K562 (cell line): Measurements from ENCODE around the gene PTPN13. TPM values are rescaled to one million over a fixed set of nuclear protein-coding genes. Genes with fewer than 3 reads are reported as not detected.

Experiments used
- ATAC-seq: fragments of 200-7000 bp; cut with Tn5 transposase; 3 replicates; pipeline ENCODE4 v1.9.1; 2020; ENCODE audit warnings: moderate library complexity
- BruUV-seq: library from RNA; stranded (reverse); fragments of 400-500 nt; replicated peaks from 2 replicates; lab custom pipeline; 2021; lab: Mats Ljungman, UMichigan
- CTCF ChIA-PET: fragments of 300-600 bp; formaldehyde crosslinking; extraction: SDS; loops from one replicate; lab custom pipeline; 2021; ENCODE audit warnings: low intra/inter-chr PET ratio; lab: Yijun Ruan, JAX
- POLR2A ChIA-PET: fragments of 300-600, 350-650 bp; sonication (Branson Sonifier 250); formaldehyde crosslinking; extraction: SDS; loops from one replicate; lab custom pipeline; 2021; ENCODE audit warnings: antibody characterized with exemption, inconsistent platforms; lab: Yijun Ruan, JAX
- DNase-seq, 4 experiments: peaks; one replicate each; pipeline versions ENCODE4 v3.0.0 to v3.0.0-alpha.2; 2011 to 2018; ENCODE audit warnings: low spot score in 3 of 4, mixed read lengths in 3 of 4; ENCODE audit errors: extremely low read depth in 1 of 4
- FAIRE-seq: peaks from 2 replicates; lab custom pipeline; 2011; peaks lifted over from hg19 to GRCh38; lab: Jason Lieb, UNC
- H2AFZ ChIP-seq: 2 replicates; pipeline ENCODE4 v1.6.0; 2011; ENCODE audit warnings: low read depth, low read length, control low read depth, inconsistent platforms
- H3K27ac ChIP-seq: fragments of 200-600 bp; 3 replicates; pipeline ENCODE4 v1.8.0; 2011; ENCODE audit warnings: low read depth, mild to moderate bottlenecking, control low read depth, inconsistent platforms, low read length, moderate library complexity, mixed read lengths; ENCODE audit errors: extremely low read depth
- H3K27me3 ChIP-seq, 2 experiments: fragments of 300-600 bp in 1 of 2; 2 replicates in 1 of 2; 3 replicates in 1 of 2; pipeline versions ENCODE4 v1.6.0 to v1.8.0; 2011; ENCODE audit warnings: inconsistent platforms in 2 of 2, low read length in 2 of 2, mild to moderate bottlenecking in 1 of 2, mixed read lengths in 1 of 2, moderate library complexity in 1 of 2; ENCODE audit not compliant: control insufficient read depth in 2 of 2, insufficient read depth in 2 of 2
- H3K36me3 ChIP-seq: fragments of 300-600 bp; 3 replicates; pipeline ENCODE4 v1.8.0; 2011; ENCODE audit warnings: mild to moderate bottlenecking, low read length, inconsistent platforms; ENCODE audit not compliant: control insufficient read depth, insufficient read depth
- H3K4me1 ChIP-seq, 2 experiments: fragments of 200-600 bp in 1 of 2; replicated peaks in 1 of 2; 2 replicates in 1 of 2; 3 replicates in 1 of 2; pipeline versions ENCODE4 v1.5.1 to v1.8.0; 2011; ENCODE audit warnings: inconsistent platforms in 2 of 2, low read length in 2 of 2, mild to moderate bottlenecking in 1 of 2, mixed read lengths in 1 of 2, moderate library complexity in 1 of 2; ENCODE audit not compliant: control insufficient read depth in 2 of 2, insufficient read depth in 2 of 2
- H3K4me2 ChIP-seq: 2 replicates; pipeline ENCODE4 v1.6.1; 2011; ENCODE audit warnings: low read length, control low read depth, inconsistent platforms, mixed read lengths; ENCODE audit not compliant: insufficient read depth
- H3K4me3 ChIP-seq: fragments of 200-600 bp; sonication (generic), shearing (Covaris generic); 2 replicates; pipeline ENCODE4 v1.5.1; 2016; ENCODE audit warnings: control low read depth, inconsistent platforms
- H3K79me2 ChIP-seq: fragments of 200-600 bp; 3 replicates; pipeline ENCODE4 v1.8.0; 2011; ENCODE audit warnings: low read length, inconsistent platforms; ENCODE audit not compliant: control insufficient read depth, insufficient read depth
- H3K9ac ChIP-seq, 2 experiments: 2 replicates each; pipeline versions ENCODE4 v1.6.0 to v1.6.1; 2011; ENCODE audit warnings: low read depth in 2 of 2, low read length in 2 of 2, control low read depth in 1 of 2, inconsistent platforms in 1 of 2, mild to moderate bottlenecking in 1 of 2, mixed read lengths in 1 of 2; ENCODE audit not compliant: insufficient read depth in 1 of 2
- H3K9me1 ChIP-seq: one replicate; pipeline ENCODE4 v1.6.0; 2011; ENCODE audit warnings: inconsistent platforms, mild to moderate bottlenecking, low read length, moderate library complexity; ENCODE audit not compliant: control insufficient read depth, insufficient read depth
- H3K9me3 ChIP-seq: replicated peaks from 2 replicates; pipeline ENCODE4 v1.5.1; 2011; ENCODE audit warnings: low read depth, low read length, inconsistent platforms; ENCODE audit not compliant: control insufficient read depth, insufficient read depth
- H4K20me1 ChIP-seq: replicated peaks from 2 replicates; pipeline ENCODE4 v1.6.1; 2011; ENCODE audit warnings: low read length, inconsistent platforms, mixed read lengths; ENCODE audit not compliant: control insufficient read depth, insufficient read depth
- ARID1B ChIP-seq: fragments of 450-650 bp; IDR thresholded peaks from 2 replicates; pipeline ENCODE4 v1.6.1; 2016; ENCODE audit warnings: antibody characterized with exemption, mild to moderate bottlenecking, inconsistent platforms
- CXXC5 ChIP-seq: fragments of 250-450 bp; sonication (Bioruptor Pico); IDR thresholded peaks from 2 replicates; pipeline ENCODE4 v1.8.0; 2022; ENCODE audit warnings: inconsistent platforms, mild to moderate bottlenecking, moderate library complexity
- EP300 ChIP-seq: IDR thresholded peaks from 2 replicates; pipeline ENCODE4 v1.6.1; 2012; ENCODE audit warnings: low read length, improper control_type of control experiment
- JUNB ChIP-seq: fragments of 450-650 bp; formaldehyde crosslinking; conservative IDR thresholded peaks from 2 replicates; pipeline ENCODE4 v1.4.0; 2020; ENCODE audit warnings: mild to moderate bottlenecking
- LEF1 ChIP-seq: fragments of 450-650 bp; IDR thresholded peaks from 2 replicates; pipeline ENCODE4 v1.6.1; 2016; ENCODE audit warnings: mild to moderate bottlenecking
- NFIX ChIP-seq: fragments of 250-450 bp; sonication (Bioruptor Pico); IDR thresholded peaks from 2 replicates; pipeline ENCODE4 v1.4.0; 2020; ENCODE audit warnings: low read depth, mild to moderate bottlenecking, moderate library complexity
- PTBP1 ChIP-seq: fragments of 200-400 bp; formaldehyde crosslinking; IDR thresholded peaks from 2 replicates; pipeline ENCODE4 v1.6.1; 2017; ENCODE audit warnings: low read depth, low read length
- RBM17 ChIP-seq: fragments of 200-400 bp; formaldehyde crosslinking; IDR thresholded peaks from 2 replicates; pipeline ENCODE4 v1.6.1; 2017; ENCODE audit warnings: low read depth, mild to moderate bottlenecking, low read length, borderline replicate concordance
- TEAD1 ChIP-seq, 2 experiments: fragments of 450-650 bp in 1 of 2; sonication (generic) in 1 of 2; formaldehyde crosslinking; IDR thresholded peaks; 2 replicates each; pipeline versions ENCODE4 v1.4.0 to v1.8.0; 2020 to 2022; ENCODE audit warnings: mild to moderate bottlenecking in 2 of 2, missing genetic modification reagents in 1 of 2
- U2AF1 ChIP-seq: fragments of 200-400 bp; formaldehyde crosslinking; optimal IDR thresholded peaks from 2 replicates; pipeline ENCODE3; 2017; ENCODE audit warnings: mild to moderate bottlenecking, low read depth, low read length, moderate library complexity
- YY1 ChIP-seq, 3 experiments: IDR thresholded peaks; 2 replicates each; pipeline ENCODE4 v1.6.1; 2011; ENCODE audit warnings: low read length in 2 of 3, mild to moderate bottlenecking in 2 of 3, moderate library complexity in 2 of 3, borderline replicate concordance in 1 of 3, control low read depth in 1 of 3, low read depth in 1 of 3; ENCODE audit not compliant: insufficient read depth in 3 of 3, insufficient replicate concordance in 2 of 3, control insufficient read depth in 1 of 3, insufficient read length in 1 of 3; ENCODE audit errors: extremely low read depth in 1 of 3
- ZC3H11A ChIP-seq: IDR thresholded peaks from 2 replicates; pipeline ENCODE4 v1.6.1; 2012; ENCODE audit warnings: low read depth, low read length, improper control_type of control experiment
- ZNF224 ChIP-seq: sonication (generic); formaldehyde crosslinking; IDR thresholded peaks from 2 replicates; pipeline ENCODE4 v1.8.0; 2022; ENCODE audit warnings: mild to moderate bottlenecking, missing genetic modification reagents
- ZNF282 ChIP-seq: sonication (generic); formaldehyde crosslinking; IDR thresholded peaks from 2 replicates; pipeline ENCODE4 v1.8.1; 2023; ENCODE audit warnings: missing genetic modification reagents
- ZNF668 ChIP-seq: fragments of 250-450 bp; sonication (Bioruptor Pico); IDR thresholded peaks from 2 replicates; pipeline ENCODE4 v1.8.0; 2022; ENCODE audit warnings: mild to moderate bottlenecking, inconsistent platforms
- ZNF75A ChIP-seq: fragments of 450-650 bp; formaldehyde crosslinking; IDR thresholded peaks from 2 replicates; pipeline ENCODE4 v1.4.0; 2020; ENCODE audit warnings: mild to moderate bottlenecking
- ZNF766 ChIP-seq: fragments of 200-800 bp; sonication (Bioruptor generic); conservative IDR thresholded peaks from 2 replicates; pipeline ENCODE4 v1.6.1; 2016; ENCODE audit warnings: missing genetic modification characterization, missing compliant biosample characterization
- WGBS: fragments of 100-300 bp; shearing (Covaris generic); methylation state at CpG from one replicate; pipeline ENCODE4 v1.1.6; 2016; ENCODE audit warnings: low coverage, mixed read lengths; ENCODE audit not compliant: insufficient coverage; ENCODE audit errors: missing lambda C conversion rate; 5-methylcytosine and 5-hydroxymethylcytosine counted together
- in situ Hi-C: fragments of 300-500 bp; cut with MboI; formaldehyde crosslinking; loops from 4 replicates; pipeline ENCODE4 v1.15.0; 2018; ENCODE audit warnings: inconsistent platforms, mixed read lengths
- intact Hi-C: fragments of 100-400 bp; cut with micrococcal nuclease; formaldehyde crosslinking; loops from 2 replicates; pipeline ENCODE4 v1.14.2; 2022
- polyA plus RNA-seq, 8 experiments: library from polyadenylated mRNA; depleted of rRNA in 4 of 8; stranded (reverse) in 5 of 8; unstranded in 3 of 8; fragments of >200 nt; fragmentation: Nextera tagmentation in 2 of 8; fragmentation: Illumina TruSeq in 1 of 8; extraction: Ambion mirVana in 2 of 8; extraction: Trizol in 1 of 8; gene quantifications; 2 replicates each; pipeline versions ENCODE4 v1.2.1 to v1.2.3, GENCODE V29; 2011 to 2014; ENCODE audit warnings: inconsistent platforms in 1 of 8, missing spikeins in 1 of 8
- total RNA-seq, 7 experiments: library from RNA; depleted of rRNA in 6 of 7; stranded (reverse); fragments of >200 nt in 6 of 7; fragmentation: Illumina TruSeq in 2 of 7; extraction: Trizol in 2 of 7; gene quantifications; 2 replicates each; pipeline versions ENCODE4 v1.2.1 to v1.2.3, GENCODE V29; 2011 to 2021; ENCODE audit warnings: low replicate concordance in 1 of 7
- TF ChIP-seq, protein P1 (sequence below): fragments of 450-650 bp; IDR thresholded peaks from 2 replicates; pipeline ENCODE4 v1.6.1; 2017; ENCODE audit warnings: antibody characterized with exemption
- TF ChIP-seq, protein P2 (sequence below): sonication (generic); formaldehyde crosslinking; IDR thresholded peaks from 2 replicates; pipeline ENCODE4 v1.8.0; 2022; ENCODE audit warnings: missing genetic modification reagents, mild to moderate bottlenecking, moderate library complexity, borderline replicate concordance

Gene PTPN13
- total and polyA plus RNA-seq, 9 of the 15 experiments (the other 6 are each of a cell fraction or from before 2014, with no cell fraction given), result 0.33 TPM; not detected in 8

DNA sequence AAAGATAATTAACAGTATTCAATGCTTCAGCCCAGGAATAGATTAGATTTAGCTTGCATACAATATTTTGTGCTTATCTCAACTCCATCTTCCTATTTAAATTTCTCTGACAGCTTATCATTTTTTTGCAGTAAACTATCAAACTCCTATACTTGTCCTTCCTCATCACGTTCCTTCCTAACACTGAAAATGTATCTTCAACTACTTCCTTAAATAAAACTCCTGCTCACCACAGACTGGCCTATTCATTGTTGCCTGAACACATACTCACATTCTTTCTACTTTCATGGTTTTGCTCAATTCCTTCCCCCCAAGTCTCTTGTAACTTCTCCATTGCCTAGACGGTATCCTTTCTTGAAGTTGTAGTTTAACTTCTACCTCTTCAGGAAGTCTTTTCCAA lies 28.5 kb upstream of the PTPN13 start:
- no peaks in the 10 kb centered on the region for H4K20me1 ChIP-seq
- intact Hi-C loops, result no loop called here

DNA sequence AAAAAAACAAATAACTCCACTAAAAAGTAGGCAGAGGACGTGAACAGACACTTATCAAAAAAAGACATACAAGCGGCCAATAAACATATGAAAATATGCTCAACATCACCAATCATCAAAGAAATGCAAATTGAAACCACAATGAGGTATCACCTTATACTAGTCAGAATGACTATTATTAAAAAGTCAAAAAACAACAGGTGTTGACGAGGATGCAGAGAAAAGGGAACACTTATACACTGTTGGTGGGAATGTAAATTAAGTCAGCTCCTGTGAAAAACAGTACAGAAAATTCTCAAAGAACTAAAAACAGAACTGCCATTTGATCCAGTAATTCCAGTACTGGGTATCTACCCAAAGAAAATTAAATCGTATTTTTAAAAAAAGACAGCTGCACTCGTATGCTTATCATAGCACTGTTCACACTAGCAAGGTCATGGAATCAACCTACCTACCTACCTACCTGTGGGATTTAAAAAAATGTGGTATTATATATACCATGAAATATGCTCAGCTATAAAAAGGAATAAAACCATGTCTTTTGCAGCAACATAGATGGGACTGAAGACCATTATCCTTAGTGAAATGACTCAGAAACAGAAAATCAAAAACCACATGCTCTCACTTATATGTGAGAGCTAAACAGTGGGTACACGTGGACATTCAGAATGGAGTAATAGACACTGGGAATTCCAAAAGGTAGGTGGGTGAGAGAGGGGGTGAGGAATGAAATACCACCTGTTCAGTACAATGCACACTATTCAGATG lies 24.8 kb upstream of the PTPN13 start:
- Histone ChIP-seq H3K9me3 (no peaks in the 10 kb centered on the region), H3K27me3 (no peaks in the 10 kb centered on the region), H2AFZ (no peak overlapping the region), H3K9ac (no peak overlapping the region), H3K9me1 (no peaks in the 10 kb centered on the region), H4K20me1 (no peaks in the 10 kb centered on the region), H3K4me2 (no peak overlapping the region), H3K4me3 (no peak overlapping the region), H3K4me1 (no peaks in the 10 kb centered on the region), H3K36me3 (no peaks in the 10 kb centered on the region), H3K27ac (no peak overlapping the region), H3K79me2 (no peaks in the 10 kb centered on the region)
- 0% methylated on average over 6 of the region's 6 CpGs for WGBS
- intact Hi-C loops, result no loop called here
- in situ Hi-C loops, result no loop called here
- ChIA-PET CTCF (no interaction called here), POLR2A (no interaction called here)
- ATAC-seq (no peak), FAIRE-seq (no peak), DNase-seq (no peak)
- BruUV-seq, result no TSS peak
- no peak for TF ChIP-seq YY1 (IDR thresholded peaks at IDR 0.05; ENCODE audit: borderline replicate concordance in 1 of 3, control insufficient read depth in 1 of 3, extremely low read depth in 1 of 3, insufficient read depth in 3 of 3, insufficient read length in 1 of 3, insufficient replicate concordance in 2 of 3, low read depth in 1 of 3, low read length in 2 of 3)
- TF ChIP-seq, protein P1, sequence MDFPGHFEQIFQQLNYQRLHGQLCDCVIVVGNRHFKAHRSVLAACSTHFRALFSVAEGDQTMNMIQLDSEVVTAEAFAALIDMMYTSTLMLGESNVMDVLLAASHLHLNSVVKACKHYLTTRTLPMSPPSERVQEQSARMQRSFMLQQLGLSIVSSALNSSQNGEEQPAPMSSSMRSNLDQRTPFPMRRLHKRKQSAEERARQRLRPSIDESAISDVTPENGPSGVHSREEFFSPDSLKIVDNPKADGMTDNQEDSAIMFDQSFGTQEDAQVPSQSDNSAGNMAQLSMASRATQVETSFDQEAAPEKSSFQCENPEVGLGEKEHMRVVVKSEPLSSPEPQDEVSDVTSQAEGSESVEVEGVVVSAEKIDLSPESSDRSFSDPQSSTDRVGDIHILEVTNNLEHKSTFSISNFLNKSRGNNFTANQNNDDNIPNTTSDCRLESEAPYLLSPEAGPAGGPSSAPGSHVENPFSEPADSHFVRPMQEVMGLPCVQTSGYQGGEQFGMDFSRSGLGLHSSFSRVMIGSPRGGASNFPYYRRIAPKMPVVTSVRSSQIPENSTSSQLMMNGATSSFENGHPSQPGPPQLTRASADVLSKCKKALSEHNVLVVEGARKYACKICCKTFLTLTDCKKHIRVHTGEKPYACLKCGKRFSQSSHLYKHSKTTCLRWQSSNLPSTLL, result no peak
- TF ChIP-seq NFIX (CRISPR knock-in tag), result no peak
- no peak for TF ChIP-seq ZC3H11A
- no peak for TF ChIP-seq ZNF282 (CRISPR knock-in tag)
- TF ChIP-seq CXXC5 (CRISPR knock-in tag), result no peak
- TF ChIP-seq, protein P2, sequence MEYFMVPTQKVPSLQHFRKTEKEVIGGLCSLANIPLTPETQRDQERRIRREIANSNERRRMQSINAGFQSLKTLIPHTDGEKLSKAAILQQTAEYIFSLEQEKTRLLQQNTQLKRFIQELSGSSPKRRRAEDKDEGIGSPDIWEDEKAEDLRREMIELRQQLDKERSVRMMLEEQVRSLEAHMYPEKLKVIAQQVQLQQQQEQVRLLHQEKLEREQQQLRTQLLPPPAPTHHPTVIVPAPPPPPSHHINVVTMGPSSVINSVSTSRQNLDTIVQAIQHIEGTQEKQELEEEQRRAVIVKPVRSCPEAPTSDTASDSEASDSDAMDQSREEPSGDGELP (CRISPR knock-in tag), result no peak
- TF ChIP-seq ZNF766 (CRISPR knock-in tag), result no peak

More for the DNA sequence above, 28.5 kb upstream of the PTPN13 start:
- no peak overlapping the region for H3K4me2 ChIP-seq
- H3K9me3 ChIP-seq, result no peaks in the 10 kb centered on the region
- no peak for ATAC-seq
- TF ChIP-seq ZNF224, result no peak
- TF ChIP-seq ZNF75A (CRISPR knock-in tag), result no peak
- TF ChIP-seq TEAD1 (CRISPR knock-in tag; IDR thresholded peaks at IDR 0.05), result no peak
- no peak for TF ChIP-seq PTBP1
- TF ChIP-seq U2AF1, result no peak
- no peak for TF ChIP-seq ARID1B
- no peak for TF ChIP-seq ZNF668
- TF ChIP-seq EP300, result no peak
- TF ChIP-seq JUNB (CRISPR knock-in tag), result no peak
- TF ChIP-seq LEF1, result no peak
- no peak for TF ChIP-seq RBM17
- no peak overlapping the region for H3K9ac ChIP-seq
- no peak overlapping the region for H3K4me3 ChIP-seq
- BruUV-seq, result no TSS peak
- 0% methylated on average over 2 of the region's 2 CpGs for WGBS
- H3K36me3 ChIP-seq, result no peaks in the 10 kb centered on the region
- no peaks in the 10 kb centered on the region for H3K4me1 ChIP-seq
- H3K9me1 ChIP-seq, result no peaks in the 10 kb centered on the region
- ChIA-PET CTCF (no interaction called here), POLR2A (interaction anchor here (1.0 kb wide), 1 partner anchor 538 kb away, joined by 3 read pairs; no protein-coding TSS in a partner anchor)
- no peaks in the 10 kb centered on the region for H3K79me2 ChIP-seq
- no peak for FAIRE-seq
- H3K27me3 ChIP-seq, result no peaks in the 10 kb centered on the region
- in situ Hi-C loops, result no loop called here
- no peak for DNase-seq
- H2AFZ ChIP-seq, result no peak overlapping the region
- no peak overlapping the region for H3K27ac ChIP-seq
